SK-N-SH (cell line): ENCODE results near the gene STAT5B. TPM values are rescaled to one million over a fixed set of nuclear protein-coding genes. Genes with fewer than 3 reads are reported as not detected.

Experiments
- CTCF ChIA-PET: fragments of 300-600, 350-600 bp; formaldehyde crosslinking; extraction: SDS; loops from one replicate; lab custom pipeline; 2021; lab: Yijun Ruan, JAX
- POLR2A ChIA-PET: fragments of 350-600 bp; sonication (Branson Sonifier 250); formaldehyde crosslinking; extraction: SDS; loops from one replicate; lab custom pipeline; 2020; ENCODE audit warnings: antibody characterized with exemption, inconsistent platforms; lab: Yijun Ruan, JAX
- DNase-seq: peaks from one replicate; pipeline ENCODE4 v3.0.0; 2012
- H2AFZ ChIP-seq: fragments of 200-600 bp; sonication (generic); 2 replicates; pipeline ENCODE4 v1.8.1; 2016; ENCODE audit warnings: antibody characterized with exemption, mild to moderate bottlenecking, low read depth
- H3F3A ChIP-seq: fragments of 200-600 bp; sonication (generic); replicated peaks from 2 replicates; pipeline ENCODE3; 2016; ENCODE audit warnings: antibody characterized with exemption, mild to moderate bottlenecking; ENCODE audit not compliant: insufficient read depth
- H3K27ac ChIP-seq, 2 experiments: fragments of 200-500 bp in 1 of 2; fragments of 200-600 bp in 1 of 2; sonication (Bioruptor generic) in 1 of 2; sonication (generic), shearing (Covaris generic) in 1 of 2; 2 replicates each; pipeline versions ENCODE4 v1.5.1 to v1.6.1; 2014 to 2016; ENCODE audit warnings: low read depth in 2 of 2, inconsistent platforms in 1 of 2, low read length in 1 of 2, mild to moderate bottlenecking in 1 of 2, mixed read lengths in 1 of 2
- H3K27me3 ChIP-seq: fragments of 200-600 bp; sonication (generic), shearing (Covaris generic); 2 replicates; pipeline ENCODE4 v1.6.1; 2016; ENCODE audit warnings: mixed run types; ENCODE audit not compliant: insufficient read depth
- H3K36me3 ChIP-seq, 2 experiments: fragments of 200-500 bp in 1 of 2; fragments of 200-600 bp in 1 of 2; sonication (Bioruptor generic) in 1 of 2; sonication (generic) in 1 of 2; replicated peaks in 1 of 2; 2 replicates each; pipeline versions ENCODE3 to v1.5.1; 2014 to 2016; ENCODE audit warnings: low read length in 1 of 2, mild to moderate bottlenecking in 1 of 2; ENCODE audit not compliant: insufficient read depth in 2 of 2, control insufficient read depth in 1 of 2
- H3K4me1 ChIP-seq, 2 experiments: fragments of 200-500 bp in 1 of 2; fragments of 200-600 bp in 1 of 2; sonication (Bioruptor generic) in 1 of 2; sonication (generic), shearing (Covaris generic) in 1 of 2; 2 replicates each; pipeline versions ENCODE4 v1.5.1 to v1.6.1; 2014 to 2016; ENCODE audit warnings: low read depth in 1 of 2, low read length in 1 of 2, mixed run types in 1 of 2; ENCODE audit not compliant: insufficient read depth in 2 of 2, control insufficient read depth in 1 of 2
- H3K4me2 ChIP-seq: fragments of 200-600 bp; sonication (generic), shearing (Covaris generic); 2 replicates; pipeline ENCODE4 v1.6.1; 2017; ENCODE audit warnings: mixed run types
- H3K4me3 ChIP-seq, 2 experiments: fragments of 200-500 bp in 1 of 2; fragments of 200-600 bp in 1 of 2; sonication (Bioruptor generic) in 1 of 2; sonication (generic), shearing (Covaris generic) in 1 of 2; 2 replicates each; pipeline versions ENCODE4 v1.5.1 to v1.8.1; 2014 to 2016; ENCODE audit warnings: low read depth in 2 of 2, inconsistent platforms in 1 of 2, low read length in 1 of 2, mild to moderate bottlenecking in 1 of 2, mixed read lengths in 1 of 2, moderate library complexity in 1 of 2
- H3K79me2 ChIP-seq: fragments of 200-600 bp; sonication (generic); 2 replicates; pipeline ENCODE4 v1.8.1; 2017; ENCODE audit warnings: mild to moderate bottlenecking; ENCODE audit not compliant: insufficient read depth
- H3K9ac ChIP-seq: fragments of 200-600 bp; sonication (generic); 2 replicates; pipeline ENCODE4 v1.6.1; 2017; ENCODE audit warnings: mixed run types
- H3K9me2 ChIP-seq: fragments of 200-600 bp; sonication (generic); 2 replicates; pipeline ENCODE4 v1.6.1; 2017; ENCODE audit warnings: mixed run types
- H3K9me3 ChIP-seq: fragments of 200-600 bp; sonication (generic); 2 replicates; pipeline ENCODE4 v1.6.1; 2017; ENCODE audit warnings: mixed run types, mild to moderate bottlenecking, moderate library complexity
- H4K20me1 ChIP-seq: fragments of 200-600 bp; sonication (generic); 2 replicates; pipeline ENCODE4 v1.6.1; 2017; ENCODE audit warnings: mild to moderate bottlenecking, mixed run types; ENCODE audit not compliant: insufficient read depth
- ELF1 ChIP-seq: IDR thresholded peaks from 2 replicates; pipeline ENCODE4 v1.4.0; 2012
- FOXJ3 ChIP-seq: sonication (generic); formaldehyde crosslinking; IDR thresholded peaks from 2 replicates; pipeline ENCODE4 v1.5.1; 2020; ENCODE audit warnings: mild to moderate bottlenecking, missing genetic modification reagents
- JUND ChIP-seq: IDR thresholded peaks from 2 replicates; pipeline ENCODE4 v1.4.0; 2012
- NFIC ChIP-seq: IDR thresholded peaks from 2 replicates; pipeline ENCODE4 v1.4.0; 2012; ENCODE audit warnings: borderline replicate concordance
- POLR2AphosphoS5 ChIP-seq: IDR thresholded peaks from 2 replicates; pipeline ENCODE4 v1.6.1; 2012; ENCODE audit warnings: low read depth, low read length
- RCOR1 ChIP-seq: fragments of 150-350 bp; IDR thresholded peaks from 2 replicates; pipeline ENCODE4 v1.6.1; 2017; ENCODE audit warnings: antibody characterized with exemption, low read length
- SIN3A ChIP-seq: IDR thresholded peaks from 2 replicates; pipeline ENCODE4 v1.6.1; 2012; ENCODE audit warnings: low read depth, mild to moderate bottlenecking, low read length, moderate library complexity, borderline replicate concordance
- SMC3 ChIP-seq: IDR thresholded peaks from 2 replicates; pipeline ENCODE4 v1.6.1; 2012; ENCODE audit warnings: low read depth, low read length, improper control_type of control experiment
- TCF12 ChIP-seq: IDR thresholded peaks from 2 replicates; pipeline ENCODE4 v1.4.0; 2012
- TEAD4 ChIP-seq: IDR thresholded peaks from 2 replicates; pipeline ENCODE4 v1.4.0; 2012; ENCODE audit warnings: mild to moderate bottlenecking, borderline replicate concordance; ENCODE audit not compliant: insufficient read depth
- YY1 ChIP-seq: IDR thresholded peaks from 2 replicates; pipeline ENCODE4 v1.4.0; 2012; ENCODE audit warnings: low read depth, mild to moderate bottlenecking
- WGBS: methylation state at CpG from one replicate; pipeline ENCODE4 v1.1.6; 2017; ENCODE audit warnings: low lambda C conversion rate; 5-methylcytosine and 5-hydroxymethylcytosine counted together
- polyA plus RNA-seq, 3 experiments: library from polyadenylated mRNA; depleted of rRNA; stranded (reverse); fragments of >200 nt; gene quantifications; 2 replicates each; pipeline ENCODE4 v1.2.3, GENCODE V29; 2012
- TF ChIP-seq, protein P1 (sequence below): IDR thresholded peaks from 2 replicates; pipeline ENCODE4 v1.4.0; 2012; ENCODE audit warnings: low read depth
- TF ChIP-seq, protein P2 (sequence below): fragments of 200-600 bp; sonication (generic); IDR thresholded peaks from 2 replicates; pipeline ENCODE4 v1.6.1; 2017; ENCODE audit warnings: antibody characterized with exemption, mild to moderate bottlenecking, moderate library complexity
- TF ChIP-seq, protein P3 (sequence below): IDR thresholded peaks from 2 replicates; pipeline ENCODE4 v1.6.1; 2012; ENCODE audit warnings: mild to moderate bottlenecking, low read depth, low read length, moderate library complexity
- TF ChIP-seq, protein P4 (sequence below): IDR thresholded peaks from 2 replicates; pipeline ENCODE4; 2012

Gene STAT5B
- polyA plus RNA-seq, 1 of the 3 experiments (the other 2 are of a cell fraction): 23.6 TPM

DNA sequence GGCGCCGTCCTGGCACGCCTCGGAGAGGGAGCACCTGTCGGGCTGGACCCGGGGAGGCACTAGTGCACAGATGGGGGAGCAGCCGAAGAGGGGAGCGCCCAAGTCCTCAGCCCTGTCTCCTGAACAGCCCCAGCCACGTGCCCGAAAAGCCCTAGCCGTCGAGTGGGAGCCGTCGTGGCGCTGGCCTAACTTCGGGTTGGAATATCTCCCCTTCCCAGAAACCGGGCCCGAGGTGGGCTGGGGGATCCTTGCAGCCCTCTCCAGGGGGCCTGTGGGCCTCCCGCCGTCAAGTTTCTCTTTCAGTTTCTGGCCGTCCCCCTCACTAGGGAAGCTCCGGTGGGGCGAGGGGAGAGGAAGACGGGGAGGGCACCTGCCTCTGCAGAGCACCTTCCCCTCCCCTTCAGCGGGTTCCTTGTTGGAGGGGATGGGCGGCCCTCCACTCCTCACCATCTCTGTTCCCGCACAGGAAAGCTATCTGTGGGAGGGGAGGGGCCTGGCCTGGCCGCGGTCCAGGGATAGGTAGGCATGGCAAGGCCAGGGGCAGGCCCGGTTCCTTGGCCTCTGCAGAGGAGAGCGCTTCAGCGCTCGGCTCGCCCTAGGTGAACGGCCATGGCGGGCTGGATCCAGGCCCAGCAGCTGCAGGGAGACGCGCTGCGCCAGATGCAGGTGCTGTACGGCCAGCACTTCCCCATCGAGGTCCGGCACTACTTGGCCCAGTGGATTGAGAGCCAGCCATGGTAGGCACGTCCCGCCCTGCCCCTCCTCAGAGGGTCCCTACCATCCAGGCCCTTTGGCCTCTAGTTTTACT is 12.8 kb upstream of the STAT5B start:
- Histone ChIP-seq H3F3A (peaks cover 4% of the 10 kb centered on the region), H4K20me1 (no peaks in the 10 kb centered on the region), H3K27ac (no peak overlapping the region), H3K9me2 (no peaks in the 10 kb centered on the region), H3K36me3 (no peaks in the 10 kb centered on the region), H3K27me3 (no peaks in the 10 kb centered on the region), H3K4me1 (peaks cover 0 to 7% of the 10 kb centered on the region in 2 experiments; a peak in 1 of 4 replicates), H3K4me3 (no peak overlapping the region; a peak in 1 of 4 replicates), H2AFZ (no peak overlapping the region), H3K4me2 (peak overlapping the region; percentile 65; the same call in 1 of the 2 replicates), H3K79me2 (no peaks in the 10 kb centered on the region), H3K9ac (no peak overlapping the region; the same call in 1 of the 2 replicates), H3K9me3 (no peaks in the 10 kb centered on the region)
- TF ChIP-seq SIN3A: no peak
- TF ChIP-seq TEAD4: no peak
- TF ChIP-seq, protein P1, sequence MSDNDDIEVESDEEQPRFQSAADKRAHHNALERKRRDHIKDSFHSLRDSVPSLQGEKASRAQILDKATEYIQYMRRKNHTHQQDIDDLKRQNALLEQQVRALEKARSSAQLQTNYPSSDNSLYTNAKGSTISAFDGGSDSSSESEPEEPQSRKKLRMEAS: no peak
- TF ChIP-seq ELF1: no peak
- no peak for TF ChIP-seq SMC3
- TF ChIP-seq, protein P2, sequence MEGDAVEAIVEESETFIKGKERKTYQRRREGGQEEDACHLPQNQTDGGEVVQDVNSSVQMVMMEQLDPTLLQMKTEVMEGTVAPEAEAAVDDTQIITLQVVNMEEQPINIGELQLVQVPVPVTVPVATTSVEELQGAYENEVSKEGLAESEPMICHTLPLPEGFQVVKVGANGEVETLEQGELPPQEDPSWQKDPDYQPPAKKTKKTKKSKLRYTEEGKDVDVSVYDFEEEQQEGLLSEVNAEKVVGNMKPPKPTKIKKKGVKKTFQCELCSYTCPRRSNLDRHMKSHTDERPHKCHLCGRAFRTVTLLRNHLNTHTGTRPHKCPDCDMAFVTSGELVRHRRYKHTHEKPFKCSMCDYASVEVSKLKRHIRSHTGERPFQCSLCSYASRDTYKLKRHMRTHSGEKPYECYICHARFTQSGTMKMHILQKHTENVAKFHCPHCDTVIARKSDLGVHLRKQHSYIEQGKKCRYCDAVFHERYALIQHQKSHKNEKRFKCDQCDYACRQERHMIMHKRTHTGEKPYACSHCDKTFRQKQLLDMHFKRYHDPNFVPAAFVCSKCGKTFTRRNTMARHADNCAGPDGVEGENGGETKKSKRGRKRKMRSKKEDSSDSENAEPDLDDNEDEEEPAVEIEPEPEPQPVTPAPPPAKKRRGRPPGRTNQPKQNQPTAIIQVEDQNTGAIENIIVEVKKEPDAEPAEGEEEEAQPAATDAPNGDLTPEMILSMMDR: no peak
- TF ChIP-seq POLR2AphosphoS5: no peak
- TF ChIP-seq, protein P3, sequence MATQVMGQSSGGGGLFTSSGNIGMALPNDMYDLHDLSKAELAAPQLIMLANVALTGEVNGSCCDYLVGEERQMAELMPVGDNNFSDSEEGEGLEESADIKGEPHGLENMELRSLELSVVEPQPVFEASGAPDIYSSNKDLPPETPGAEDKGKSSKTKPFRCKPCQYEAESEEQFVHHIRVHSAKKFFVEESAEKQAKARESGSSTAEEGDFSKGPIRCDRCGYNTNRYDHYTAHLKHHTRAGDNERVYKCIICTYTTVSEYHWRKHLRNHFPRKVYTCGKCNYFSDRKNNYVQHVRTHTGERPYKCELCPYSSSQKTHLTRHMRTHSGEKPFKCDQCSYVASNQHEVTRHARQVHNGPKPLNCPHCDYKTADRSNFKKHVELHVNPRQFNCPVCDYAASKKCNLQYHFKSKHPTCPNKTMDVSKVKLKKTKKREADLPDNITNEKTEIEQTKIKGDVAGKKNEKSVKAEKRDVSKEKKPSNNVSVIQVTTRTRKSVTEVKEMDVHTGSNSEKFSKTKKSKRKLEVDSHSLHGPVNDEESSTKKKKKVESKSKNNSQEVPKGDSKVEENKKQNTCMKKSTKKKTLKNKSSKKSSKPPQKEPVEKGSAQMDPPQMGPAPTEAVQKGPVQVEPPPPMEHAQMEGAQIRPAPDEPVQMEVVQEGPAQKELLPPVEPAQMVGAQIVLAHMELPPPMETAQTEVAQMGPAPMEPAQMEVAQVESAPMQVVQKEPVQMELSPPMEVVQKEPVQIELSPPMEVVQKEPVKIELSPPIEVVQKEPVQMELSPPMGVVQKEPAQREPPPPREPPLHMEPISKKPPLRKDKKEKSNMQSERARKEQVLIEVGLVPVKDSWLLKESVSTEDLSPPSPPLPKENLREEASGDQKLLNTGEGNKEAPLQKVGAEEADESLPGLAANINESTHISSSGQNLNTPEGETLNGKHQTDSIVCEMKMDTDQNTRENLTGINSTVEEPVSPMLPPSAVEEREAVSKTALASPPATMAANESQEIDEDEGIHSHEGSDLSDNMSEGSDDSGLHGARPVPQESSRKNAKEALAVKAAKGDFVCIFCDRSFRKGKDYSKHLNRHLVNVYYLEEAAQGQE: no peak
- no peak for TF ChIP-seq NFIC
- no peak for TF ChIP-seq RCOR1
- no peak for TF ChIP-seq YY1
- TF ChIP-seq, protein P4, sequence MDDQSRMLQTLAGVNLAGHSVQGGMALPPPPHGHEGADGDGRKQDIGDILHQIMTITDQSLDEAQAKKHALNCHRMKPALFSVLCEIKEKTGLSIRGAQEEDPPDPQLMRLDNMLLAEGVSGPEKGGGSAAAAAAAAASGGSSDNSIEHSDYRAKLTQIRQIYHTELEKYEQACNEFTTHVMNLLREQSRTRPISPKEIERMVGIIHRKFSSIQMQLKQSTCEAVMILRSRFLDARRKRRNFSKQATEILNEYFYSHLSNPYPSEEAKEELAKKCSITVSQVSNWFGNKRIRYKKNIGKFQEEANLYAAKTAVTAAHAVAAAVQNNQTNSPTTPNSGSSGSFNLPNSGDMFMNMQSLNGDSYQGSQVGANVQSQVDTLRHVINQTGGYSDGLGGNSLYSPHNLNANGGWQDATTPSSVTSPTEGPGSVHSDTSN: no peak
- TF ChIP-seq FOXJ3 (CRISPR knock-in tag): no peak
- no peak for TF ChIP-seq TCF12
- no peak for TF ChIP-seq JUND
- 94% methylated on average over 16 of the region's 44 CpGs for WGBS
- DNase-seq: no peak
- CTCF ChIA-PET: interaction anchor here (0.6 to 1.9 kb wide), 4 partner anchors 19 to 227 kb away, joined by 3 to 5 read pairs (median 4); no protein-coding TSS in a partner anchor
- POLR2A ChIA-PET: interaction anchor here (0.9 kb wide), 1 partner anchor 9 kb away, joined by 3 read pairs; no protein-coding TSS in a partner anchor
